NAMALWA (cell line): ENCODE results near the gene TTLL5.
A peak's percentile ranks its signal among the peaks of the same experiment; 100 is the strongest.

ENCODE experiments used
- DNase-seq: peaks from one replicate; pipeline ENCODE4 v3.0.0-alpha.2; 2015; ENCODE audit warnings: low spot score

The TTLL5 gene

DNA sequence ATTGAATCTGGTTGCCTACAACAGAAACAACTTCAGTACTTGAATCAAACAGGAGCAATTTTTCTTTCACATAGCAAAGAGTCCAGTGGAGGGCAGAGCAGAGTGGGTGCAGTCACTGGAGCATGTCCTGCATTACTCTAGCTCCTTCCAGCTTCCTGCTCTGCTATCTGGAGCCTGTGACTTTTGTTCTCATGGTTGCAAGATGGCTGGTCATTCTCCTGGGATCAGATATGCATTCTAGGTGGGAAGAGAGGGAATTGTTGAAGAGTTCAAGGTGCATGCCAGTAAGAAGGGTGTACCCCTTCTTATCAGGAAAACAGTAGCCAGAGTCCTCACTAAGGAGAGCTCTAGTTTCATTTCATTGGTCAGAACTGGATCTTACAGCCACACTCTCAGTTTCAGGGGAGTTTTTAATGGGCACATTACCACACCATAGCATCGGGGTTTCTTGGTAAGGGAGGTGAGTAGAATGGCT, 332.6 kb downstream of the TTLL5 start:
- peak; percentile 48 for DNase-seq

DNA sequence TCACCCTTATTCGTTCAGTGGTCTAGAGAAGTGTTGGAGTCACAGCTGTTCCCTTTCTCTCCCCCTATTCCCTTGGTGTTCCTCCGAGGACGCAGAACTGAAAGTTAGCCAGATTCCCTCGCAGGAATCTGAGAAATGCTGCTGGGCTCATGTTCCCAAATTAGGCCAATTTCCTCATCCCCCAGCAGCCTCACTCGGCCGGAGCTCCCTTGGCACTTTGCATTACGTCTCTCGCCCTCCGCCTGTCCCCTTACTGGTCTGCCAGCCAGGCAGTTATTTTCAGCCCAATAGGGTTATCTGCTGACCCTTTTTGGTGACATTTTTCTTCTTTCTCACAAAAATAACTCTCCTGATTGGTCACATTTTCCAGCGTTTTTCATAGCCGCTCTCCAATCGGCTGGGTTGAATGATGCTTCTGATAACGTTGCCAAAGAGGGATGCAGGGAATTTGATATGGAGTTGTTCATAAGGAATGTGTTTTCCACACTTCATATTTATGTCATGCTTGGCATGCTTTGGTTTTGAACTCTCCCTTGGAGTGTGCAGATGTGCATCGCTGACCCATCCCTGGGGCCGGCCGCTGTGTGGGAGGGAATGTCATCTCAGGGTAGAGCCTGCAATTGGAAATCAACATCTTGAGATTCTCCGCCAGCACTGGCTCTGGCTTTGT, 334.5 kb downstream of the TTLL5 start:
- DNase-seq, result no peak

DNA sequence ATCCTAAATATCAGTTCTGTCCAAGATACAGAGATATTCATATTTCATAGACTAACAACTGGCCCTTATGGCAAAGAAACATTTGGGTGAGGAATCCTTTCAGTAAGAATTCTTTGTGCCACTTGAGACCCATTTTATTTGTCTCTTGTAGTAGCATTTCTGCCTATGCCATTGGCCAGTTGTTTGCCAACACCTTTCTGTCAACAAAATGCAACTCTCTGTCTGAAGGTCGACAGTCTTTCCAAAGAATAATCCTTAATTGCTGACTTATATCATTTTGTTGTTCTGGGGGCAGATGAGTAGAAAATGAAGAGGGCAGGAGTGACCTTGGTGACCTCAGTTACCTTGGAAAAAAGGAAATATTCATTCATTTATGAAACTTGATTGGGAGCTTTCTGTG, 335.4 kb downstream of the TTLL5 start:
- DNase-seq, result no peak

DNA sequence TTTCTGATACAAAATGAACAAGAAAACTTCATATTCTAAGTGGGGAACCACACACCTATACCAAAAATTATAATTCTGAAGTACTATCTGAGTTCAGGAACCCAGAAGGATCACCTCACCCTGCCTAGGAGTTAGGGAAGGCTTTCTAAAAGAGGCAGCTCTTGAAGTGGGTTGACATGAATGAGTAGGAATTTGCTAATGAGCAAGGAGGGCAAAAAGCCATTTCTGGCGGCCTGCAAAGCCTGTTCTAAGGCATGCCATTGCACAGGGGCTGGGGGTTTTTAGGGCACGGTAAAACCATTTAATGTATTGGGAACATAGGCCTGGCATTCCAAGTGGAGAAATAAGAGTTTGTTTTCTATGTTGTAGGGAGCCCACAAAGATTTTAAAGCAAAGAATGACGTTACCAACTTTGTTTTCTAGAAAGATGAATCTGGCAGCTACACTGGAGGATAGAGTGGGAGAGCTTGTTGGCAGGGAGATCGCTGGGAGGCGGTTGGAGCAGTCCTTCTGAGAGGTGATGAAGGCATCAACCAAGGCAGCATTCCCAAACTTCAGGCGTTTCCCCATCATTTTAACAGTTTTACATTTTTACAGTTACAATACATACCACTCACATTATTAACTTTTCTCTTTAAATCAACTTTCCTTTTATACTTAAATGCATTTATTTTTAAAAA, 338.6 kb downstream of the TTLL5 start:
- DNase-seq, result no peak

DNA sequence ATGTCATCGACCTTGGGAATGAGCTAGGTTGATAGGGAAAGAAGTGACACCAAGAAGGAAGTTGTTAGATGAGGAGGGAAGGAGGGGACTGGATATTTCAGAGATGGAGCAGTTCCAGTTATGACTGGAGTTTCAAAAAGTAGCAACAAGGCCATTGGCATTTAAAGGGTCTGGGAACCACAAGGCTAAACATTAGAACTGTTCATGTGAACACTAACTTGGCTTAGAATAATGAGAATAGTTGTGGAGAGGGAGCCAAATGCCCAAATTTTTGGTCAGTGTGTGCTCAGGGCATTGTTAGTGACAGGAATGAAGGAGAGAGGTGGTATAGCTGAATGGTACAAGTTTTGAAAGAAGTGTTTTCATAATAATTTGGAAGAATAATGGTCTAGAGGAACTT, 341.3 kb downstream of the TTLL5 start:
- DNase-seq, result no peak
